ENCODE data around the gene FHL5.
"Not testable (repeated sequence)": the region's sequence is repeated elsewhere in the genome, so short reads cannot be mapped to it uniquely, and the experiment has no call there.

Gene FHL5

DNA sequence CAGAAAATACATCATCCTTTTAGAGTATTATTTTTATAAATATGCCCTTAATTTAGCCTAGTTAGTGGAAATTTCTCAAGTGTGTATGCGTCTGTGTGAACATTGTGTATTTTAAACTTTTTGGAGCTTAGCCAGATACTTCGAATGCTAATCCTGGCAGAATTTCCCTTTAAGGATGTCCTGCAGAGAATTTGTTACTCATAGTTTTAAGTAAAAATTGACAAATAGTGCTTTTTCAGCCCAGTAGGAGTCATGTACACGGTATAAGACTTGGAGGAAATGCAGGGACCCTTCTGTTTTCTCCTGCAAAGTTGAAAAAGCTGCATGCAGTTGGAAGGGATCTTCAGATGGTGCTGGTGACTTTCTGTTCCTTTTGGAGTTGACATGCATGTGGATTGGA, at the start of gene FHL5:
TSS of gene FHL5 (plus strand) at position 243 of the 400 bp plus-strand sequence. CDS start 40,486 bp downstream, outside the sequence.
- no peak for DNase-seq (ENCODE audit: low read depth in 3 of 3)

DNA sequence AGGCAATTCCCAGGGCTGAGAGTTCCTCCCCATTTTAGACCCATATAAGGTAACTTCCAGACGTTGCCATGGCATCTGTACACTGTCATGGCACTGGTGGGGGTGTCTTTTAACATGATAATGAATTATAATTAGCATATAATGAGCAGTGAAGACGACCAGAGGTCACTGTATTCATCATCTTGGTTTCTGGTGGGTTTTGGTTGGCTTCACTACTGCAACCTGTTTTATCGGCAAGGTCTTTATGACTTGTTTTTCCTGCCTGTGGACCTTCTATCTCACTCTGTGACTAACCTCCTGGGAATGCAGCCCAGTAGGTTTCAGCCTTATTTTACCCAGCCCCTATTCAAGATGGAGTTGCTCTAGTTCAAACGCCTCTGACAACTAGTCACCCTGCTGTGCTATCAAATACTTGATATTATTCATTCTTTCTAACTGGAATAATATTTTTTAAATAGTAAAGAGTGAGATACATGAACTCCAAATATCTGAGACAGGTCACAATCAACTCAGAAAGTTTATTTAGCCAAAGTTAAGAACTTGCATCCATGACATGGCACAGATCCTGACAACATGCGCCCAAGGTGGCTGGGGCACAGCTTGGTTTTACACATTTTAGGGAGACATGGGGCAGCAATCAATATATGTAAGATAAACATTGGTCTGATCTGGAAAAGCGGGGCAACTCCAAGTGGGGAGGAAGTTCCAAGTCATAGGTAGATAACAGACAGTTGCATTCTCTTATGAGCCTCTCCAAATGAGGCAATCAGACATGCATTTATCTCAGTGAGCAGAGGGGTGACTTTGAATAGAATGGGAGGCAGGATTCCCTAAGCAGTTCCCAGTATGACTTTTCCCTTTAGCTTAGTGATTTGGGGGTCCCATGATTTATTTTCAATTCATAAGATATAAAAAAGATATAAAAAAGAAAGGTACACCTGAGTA, 42.5 kb upstream of the FHL5 start:
- no peak for DNase-seq (ENCODE audit: low read depth in 3 of 3)

- no peak for DNase-seq (ENCODE audit: low read depth in 3 of 3)
Measured at GRCh38 chr6:96521306-96521643, 41.7 kb upstream of the FHL5 start.

- peak; percentile 81 to 93 (median 87) for DNase-seq (ENCODE audit: low read depth in 3 of 3)
Measured at GRCh38 chr6:96521644-96522464, 41.1 kb upstream of the FHL5 start, which contains the start of gene UFL1. Gene UFL1, plus strand, starts transcription at chr6:96521806. Its CDS starts 68 bp downstream, at chr6:96521874.

DNA sequence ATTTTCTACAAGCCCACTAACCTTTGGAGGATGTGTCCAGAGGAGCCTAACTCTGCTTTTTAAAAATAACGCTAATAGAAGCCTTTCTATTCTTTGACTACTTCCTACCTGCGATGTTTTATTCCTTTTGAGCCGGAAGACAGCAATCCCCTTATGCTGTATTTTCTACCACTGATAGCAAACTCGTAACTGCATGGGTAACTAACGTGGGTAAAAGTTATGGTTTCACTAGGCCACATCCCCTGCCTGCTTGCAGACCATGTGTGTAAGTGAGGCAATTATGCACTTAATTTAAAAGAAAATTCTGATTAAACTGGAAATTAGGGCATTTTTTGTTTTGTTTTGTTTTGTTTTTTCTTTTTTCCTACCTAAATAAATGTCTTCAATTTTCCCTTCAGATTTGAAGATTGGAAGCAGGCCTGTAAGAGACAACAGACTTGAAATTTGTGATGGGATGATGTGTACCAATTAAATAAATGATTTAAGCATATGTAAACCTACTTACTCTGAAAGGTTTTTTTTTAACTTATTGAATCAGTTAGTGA, 40.4 kb upstream of the FHL5 start:
- no peak for DNase-seq (ENCODE audit: low read depth in 3 of 3)

DNA sequence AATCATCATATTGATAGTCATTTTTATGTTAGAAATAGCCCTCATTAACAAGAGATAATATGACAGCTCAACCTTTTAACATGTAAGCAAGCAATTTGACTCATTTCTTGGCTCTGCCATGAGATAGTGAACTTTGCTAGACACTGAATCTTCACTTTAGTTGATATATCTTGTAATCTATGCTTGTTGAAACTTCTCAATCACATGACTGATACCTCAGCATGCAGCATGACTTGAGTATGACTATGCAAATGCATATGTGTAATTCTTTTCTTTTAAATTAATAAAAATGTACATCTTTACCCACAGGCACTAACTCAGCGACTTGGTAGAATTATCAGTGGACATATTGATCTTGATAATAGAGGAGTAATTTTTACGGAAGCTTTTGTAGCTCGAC, 34.7 kb upstream of the FHL5 start:
- no peak for DNase-seq (ENCODE audit: low read depth in 3 of 3)

DNA sequence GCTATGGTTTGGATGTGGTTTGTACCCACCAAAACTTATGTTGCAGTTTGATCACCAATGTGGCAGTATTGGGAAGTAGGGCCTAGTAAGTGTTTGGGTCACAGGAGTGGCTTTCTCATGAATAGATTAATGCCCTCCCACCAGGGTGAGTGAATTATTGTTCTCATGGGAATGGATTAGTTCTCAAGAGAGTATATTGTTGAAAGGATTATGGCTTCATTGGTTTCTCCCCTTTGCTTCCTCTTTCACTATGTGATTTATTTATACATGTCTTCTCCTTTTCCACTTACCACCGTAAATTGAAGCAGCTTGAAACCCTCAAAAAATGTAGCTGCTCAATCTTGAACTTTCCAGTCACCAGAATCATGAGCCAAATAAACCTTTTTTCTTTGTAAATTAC, 30.5 kb upstream of the FHL5 start:
- no peak for DNase-seq (ENCODE audit: low read depth in 3 of 3)

GRCh38 chr6:96537726-96538125, 25.2 kb upstream of the FHL5 start:
- DNase-seq (ENCODE audit: low read depth in 3 of 3) = no peak

GRCh38 chr6:96542702-96543101, 20.2 kb upstream of the FHL5 start:
- no peak for DNase-seq (ENCODE audit: low read depth in 3 of 3)

DNA sequence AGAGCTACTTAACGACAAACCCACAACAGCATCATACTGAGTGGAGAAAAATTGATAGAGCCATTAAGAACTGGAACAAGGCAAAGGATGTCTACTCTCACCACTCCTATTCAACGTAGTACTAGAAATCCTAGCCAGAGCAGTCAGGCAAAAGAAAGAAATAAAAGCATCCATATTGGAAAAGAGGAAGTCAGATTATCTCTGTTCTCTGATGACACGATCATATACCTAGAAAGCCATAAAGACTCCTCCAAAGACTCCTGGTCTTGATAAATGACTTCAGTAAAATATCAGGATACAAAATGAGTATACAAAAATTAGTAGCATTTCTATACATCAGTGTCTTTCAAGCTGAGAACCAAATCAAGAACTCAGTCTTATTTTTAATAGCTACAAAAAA, 17.0 kb upstream of the FHL5 start:
- DNase-seq (ENCODE audit: low read depth in 3 of 3) = no peak

DNA sequence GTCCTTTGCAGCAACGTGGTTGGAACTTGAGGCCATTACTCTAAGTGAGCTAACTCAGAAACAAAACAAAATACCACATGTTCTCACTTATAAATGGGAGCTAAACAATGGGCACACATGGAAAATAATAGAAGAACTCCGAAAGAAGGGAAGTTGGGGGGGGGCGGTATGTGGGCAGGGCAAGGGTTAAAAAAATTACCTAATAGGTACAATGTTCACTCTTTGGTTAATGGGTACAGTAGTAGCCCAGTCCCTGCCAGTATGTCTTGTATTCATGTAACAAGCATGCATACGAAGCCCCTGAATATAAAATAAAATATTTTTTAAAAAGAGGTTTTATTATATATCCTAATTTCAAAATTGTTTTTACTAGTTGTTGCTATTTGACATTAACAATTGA, 15.3 kb upstream of the FHL5 start:
- no peak for DNase-seq (ENCODE audit: low read depth in 3 of 3)

DNA sequence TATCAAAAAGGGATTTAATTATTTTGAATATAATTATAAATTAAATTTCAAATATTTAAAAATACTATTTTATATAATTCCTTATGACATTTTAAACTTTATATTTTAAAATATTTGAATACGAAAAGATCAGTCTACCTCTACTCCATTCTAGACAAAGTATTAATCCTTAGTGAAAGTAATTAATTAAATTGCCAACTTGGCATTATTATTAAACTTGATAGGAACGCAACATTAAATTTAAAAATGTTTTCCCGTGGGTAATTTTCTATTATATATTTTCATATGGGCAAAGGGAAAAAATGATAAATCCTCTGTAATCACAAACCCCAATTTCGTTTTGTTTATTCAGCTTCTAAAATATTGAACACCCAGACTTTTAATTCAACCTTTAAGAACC, 8.4 kb upstream of the FHL5 start:
- DNase-seq (ENCODE audit: low read depth in 3 of 3) = no peak

GRCh38 chr6:96559740-96560139, 3.2 kb upstream of the FHL5 start:
- not testable (repeated sequence) for DNase-seq (ENCODE audit: low read depth in 3 of 3)

- no peak for DNase-seq (ENCODE audit: low read depth in 3 of 3)
Measured at GRCh38 chr6:96563853-96564252, 925 bp downstream of the FHL5 start.

GRCh38 chr6:96570053-96570452, 7.1 kb downstream of the FHL5 start:
- no peak for DNase-seq (ENCODE audit: low read depth in 3 of 3)

- DNase-seq (ENCODE audit: low read depth in 3 of 3) = no peak
Measured at GRCh38 chr6:96571551-96571950, 8.6 kb downstream of the FHL5 start.

DNA sequence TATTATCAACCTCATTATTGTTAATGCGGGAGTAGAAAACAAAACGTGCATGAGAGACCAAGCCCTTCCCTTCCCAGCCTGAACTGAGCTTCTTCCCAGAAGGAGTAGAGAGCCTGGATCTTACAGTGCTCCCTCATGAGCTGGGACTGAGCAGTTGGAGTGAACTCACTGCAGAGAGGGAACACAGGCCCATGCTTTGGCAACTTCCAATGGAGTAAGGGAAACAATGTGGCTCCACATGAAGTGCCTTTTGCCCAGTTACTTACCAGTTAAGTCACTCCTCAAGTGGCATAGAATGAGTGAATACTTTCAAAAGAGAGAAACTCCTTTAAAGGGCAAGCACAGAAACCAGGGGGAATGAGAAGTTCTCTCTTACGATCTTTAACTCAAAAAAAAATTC, 12.4 kb downstream of the FHL5 start:
- DNase-seq (ENCODE audit: low read depth in 3 of 3) = no peak

GRCh38 chr6:96576221-96576620, 13.3 kb downstream of the FHL5 start:
- DNase-seq (ENCODE audit: low read depth in 3 of 3) = no peak

DNA sequence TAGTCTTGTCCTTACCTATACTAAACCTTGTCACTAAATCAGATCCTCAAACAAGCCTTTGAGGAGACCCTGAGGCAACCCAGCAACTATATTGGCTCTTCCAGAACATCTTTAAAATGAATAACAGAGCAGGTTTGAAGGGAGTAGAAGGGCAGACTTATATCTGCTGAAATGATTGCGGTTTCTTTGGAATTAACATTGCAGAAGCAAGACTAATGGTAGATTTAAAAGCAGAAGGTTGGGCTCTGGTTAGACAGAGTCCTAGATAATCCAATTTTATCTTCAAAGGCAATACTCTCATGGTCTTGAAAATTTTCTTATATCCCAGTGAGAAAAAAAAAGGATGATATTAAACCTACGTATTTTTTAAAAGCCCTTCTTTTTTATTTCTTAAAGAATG, 19.1 kb downstream of the FHL5 start:
- no peak for DNase-seq (ENCODE audit: low read depth in 3 of 3)

DNA sequence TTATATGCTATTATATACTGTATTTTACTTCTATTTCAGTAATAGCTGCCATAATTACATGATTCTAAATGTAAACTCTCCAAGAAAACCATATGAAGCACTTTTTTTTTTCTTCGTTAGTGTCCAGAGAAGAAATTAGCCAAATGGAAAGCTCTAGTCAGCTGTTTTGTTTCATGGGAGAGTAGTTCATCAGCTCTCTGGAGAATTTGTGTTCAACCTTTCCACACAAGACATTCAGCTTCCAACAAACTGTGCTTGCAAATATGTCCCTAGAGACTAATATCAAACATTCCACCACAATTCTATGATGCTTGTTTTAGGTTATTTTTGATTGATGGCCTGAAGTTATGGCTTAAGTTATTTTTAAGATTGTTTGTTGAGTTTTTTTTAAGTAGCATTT, 19.5 kb downstream of the FHL5 start:
- DNase-seq (ENCODE audit: low read depth in 3 of 3) = no peak

GRCh38 chr6:96604420-96604819, 41.5 kb downstream of the FHL5 start:
- DNase-seq (ENCODE audit: low read depth in 3 of 3) = no peak

DNA sequence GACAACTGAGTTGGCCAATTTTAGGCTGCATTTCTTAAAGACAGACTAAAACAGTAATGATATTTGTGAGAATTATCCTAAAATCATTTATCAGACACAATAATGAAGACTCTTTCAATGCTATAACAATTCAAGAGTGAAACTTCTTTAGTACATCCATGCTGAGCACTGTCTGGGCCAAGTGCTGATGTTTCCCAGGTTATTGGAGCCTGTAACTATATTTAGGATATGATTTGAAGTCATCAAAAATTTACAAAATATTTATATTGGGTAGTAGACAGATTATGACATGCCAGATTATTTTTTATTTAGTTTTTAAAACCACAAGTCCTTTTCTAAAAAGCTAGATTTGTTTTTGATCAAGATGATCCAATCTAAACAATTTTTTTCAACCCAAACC, 45.1 kb downstream of the FHL5 start:
- DNase-seq (ENCODE audit: low read depth in 3 of 3) = no peak

- DNase-seq (ENCODE audit: low read depth in 3 of 3) = no peak
Measured at GRCh38 chr6:96610019-96610418, 47.1 kb downstream of the FHL5 start.

Measured in stimulated activated CD4-positive, alpha-beta T cell treated with anti-CD3 and anti-CD28 coated beads, TNF-alpha, amount 100 ng/mL, for 48 hours (primary cell).